VCaP (cell line): ENCODE results near the gene NME8.

ENCODE experiments used
- H3K27ac ChIP-seq: fragments of 450-650 bp; 2 replicates; pipeline ENCODE4 v1.5.1; 2017
- TF ChIP-seq, protein P1 (sequence below): fragments of 450-650 bp; conservative IDR thresholded peaks from 2 replicates; pipeline ENCODE4 v1.5.1; 2017; ENCODE audit warnings: mild to moderate bottlenecking, moderate library complexity

The NME8 gene

DNA sequence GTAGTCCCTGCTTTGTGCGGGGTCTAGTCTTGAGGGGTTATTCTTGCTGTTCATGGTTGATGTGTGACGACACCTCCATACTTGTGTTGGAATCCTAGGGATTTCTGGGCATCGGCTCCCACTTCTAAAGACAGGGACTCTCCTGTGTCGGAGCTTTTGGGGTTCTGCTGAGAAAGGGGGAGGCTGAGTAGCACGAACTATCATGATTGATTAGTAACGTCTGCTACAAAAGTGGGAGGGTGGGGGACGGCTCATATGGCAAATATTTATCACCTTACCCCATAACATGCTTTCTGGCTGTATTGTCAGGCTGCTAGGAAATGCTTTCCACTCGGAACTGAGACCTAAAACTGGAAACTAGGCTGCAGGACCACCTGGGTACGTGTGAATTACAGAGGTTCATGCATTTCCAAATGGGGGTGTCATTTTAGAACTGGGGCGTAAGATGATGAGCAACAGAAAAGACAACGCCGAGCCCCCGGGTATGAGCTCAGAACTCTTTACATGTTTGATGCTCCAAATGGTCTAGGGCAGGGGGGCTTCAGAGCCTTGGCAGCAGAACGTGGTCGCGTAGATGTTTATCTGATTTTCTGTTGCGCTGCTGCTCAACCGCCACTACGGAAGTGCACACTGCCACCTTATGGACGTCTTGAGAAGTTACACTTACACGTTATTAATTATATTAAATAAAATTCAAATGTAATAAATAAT lies 15.1 kb upstream of the NME8 start:
- TF ChIP-seq, protein P1, sequence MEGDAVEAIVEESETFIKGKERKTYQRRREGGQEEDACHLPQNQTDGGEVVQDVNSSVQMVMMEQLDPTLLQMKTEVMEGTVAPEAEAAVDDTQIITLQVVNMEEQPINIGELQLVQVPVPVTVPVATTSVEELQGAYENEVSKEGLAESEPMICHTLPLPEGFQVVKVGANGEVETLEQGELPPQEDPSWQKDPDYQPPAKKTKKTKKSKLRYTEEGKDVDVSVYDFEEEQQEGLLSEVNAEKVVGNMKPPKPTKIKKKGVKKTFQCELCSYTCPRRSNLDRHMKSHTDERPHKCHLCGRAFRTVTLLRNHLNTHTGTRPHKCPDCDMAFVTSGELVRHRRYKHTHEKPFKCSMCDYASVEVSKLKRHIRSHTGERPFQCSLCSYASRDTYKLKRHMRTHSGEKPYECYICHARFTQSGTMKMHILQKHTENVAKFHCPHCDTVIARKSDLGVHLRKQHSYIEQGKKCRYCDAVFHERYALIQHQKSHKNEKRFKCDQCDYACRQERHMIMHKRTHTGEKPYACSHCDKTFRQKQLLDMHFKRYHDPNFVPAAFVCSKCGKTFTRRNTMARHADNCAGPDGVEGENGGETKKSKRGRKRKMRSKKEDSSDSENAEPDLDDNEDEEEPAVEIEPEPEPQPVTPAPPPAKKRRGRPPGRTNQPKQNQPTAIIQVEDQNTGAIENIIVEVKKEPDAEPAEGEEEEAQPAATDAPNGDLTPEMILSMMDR = peak; percentile 88
- H3K27ac ChIP-seq = peak overlapping the region; percentile 21; the same call in 1 of the 2 replicates

DNA sequence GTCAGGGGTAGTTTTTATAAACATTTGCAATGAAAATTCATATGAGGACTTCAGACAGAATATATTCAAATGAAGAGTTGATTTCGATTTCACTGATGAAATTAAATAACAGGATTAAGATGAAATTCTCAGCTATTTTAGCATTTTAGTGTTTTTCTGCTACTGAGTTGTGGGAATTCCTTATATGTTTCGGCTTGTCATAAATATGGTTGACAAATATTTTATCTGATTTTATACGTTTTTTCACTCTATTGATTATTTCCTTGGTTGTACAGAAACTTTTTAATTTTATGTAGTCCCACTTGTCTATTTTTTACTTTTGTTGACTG lies 14.6 kb upstream of the NME8 start:
- TF ChIP-seq, protein P1 = peak; percentile 44
- no peak overlapping the region; the same call in 1 of the 2 replicates for H3K27ac ChIP-seq

DNA sequence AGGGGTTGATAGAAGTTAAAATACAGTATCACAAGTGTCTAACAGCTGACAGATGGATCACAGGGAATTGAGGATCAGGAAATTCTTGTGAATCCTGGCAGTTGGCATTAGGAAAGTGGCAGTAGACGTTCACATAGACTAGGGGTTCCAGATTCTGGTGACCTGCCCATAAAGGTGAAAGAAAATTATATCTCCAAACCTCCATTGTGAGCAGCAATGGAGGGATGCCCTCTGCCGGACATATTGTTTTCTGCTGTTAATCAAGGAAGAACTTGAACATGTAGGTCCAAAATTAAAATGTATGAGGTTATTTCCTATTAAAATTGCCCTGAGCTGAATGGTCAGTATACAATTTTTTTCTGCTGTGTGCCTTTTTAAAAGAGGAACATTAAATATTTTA lies 5.1 kb downstream of the NME8 start:
- H3K27ac ChIP-seq = no peak overlapping the region
- TF ChIP-seq, protein P1 = peak; percentile 88

DNA sequence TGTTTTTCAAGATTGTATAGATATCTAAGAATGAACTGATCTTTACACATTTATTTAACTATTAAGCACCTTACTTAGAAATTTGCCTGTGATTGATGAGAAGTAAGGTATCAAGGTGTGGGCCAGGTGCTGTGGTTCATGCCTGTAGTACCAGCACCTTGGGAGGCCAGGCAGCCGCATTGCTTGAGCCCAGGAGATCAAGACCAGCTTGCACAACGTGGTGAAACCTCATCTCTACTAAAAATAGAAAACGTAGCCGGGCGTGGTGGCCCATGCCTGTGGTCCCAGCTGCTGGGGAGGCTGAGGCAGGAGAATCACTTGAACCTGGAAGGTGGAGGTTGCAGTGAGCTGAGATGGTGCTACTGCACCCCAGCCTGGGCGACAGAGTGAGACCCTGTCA lies 33.7 kb downstream of the NME8 start:
- TF ChIP-seq, protein P1 = no peak
- H3K27ac ChIP-seq = no peak overlapping the region

DNA sequence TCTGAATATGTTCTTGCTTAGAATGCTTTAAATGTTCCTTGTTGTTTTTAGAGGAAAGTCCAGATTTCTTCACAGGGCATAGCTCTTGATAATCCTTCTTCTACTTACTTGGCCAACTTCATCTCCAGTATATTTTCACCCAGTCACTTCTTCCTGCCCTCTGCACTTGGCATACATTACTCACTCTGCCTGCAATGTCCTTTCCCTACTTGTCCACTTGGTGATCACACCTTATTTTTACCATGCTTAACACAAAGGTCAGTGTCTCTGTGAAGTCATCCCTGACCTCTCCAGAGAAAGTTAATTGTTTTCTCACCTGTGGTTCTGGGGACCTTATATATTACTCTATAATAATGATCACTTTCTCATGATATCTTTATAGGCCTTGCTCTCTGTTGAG lies 45.0 kb downstream of the NME8 start:
- TF ChIP-seq, protein P1 = no peak
- H3K27ac ChIP-seq = no peak overlapping the region

DNA sequence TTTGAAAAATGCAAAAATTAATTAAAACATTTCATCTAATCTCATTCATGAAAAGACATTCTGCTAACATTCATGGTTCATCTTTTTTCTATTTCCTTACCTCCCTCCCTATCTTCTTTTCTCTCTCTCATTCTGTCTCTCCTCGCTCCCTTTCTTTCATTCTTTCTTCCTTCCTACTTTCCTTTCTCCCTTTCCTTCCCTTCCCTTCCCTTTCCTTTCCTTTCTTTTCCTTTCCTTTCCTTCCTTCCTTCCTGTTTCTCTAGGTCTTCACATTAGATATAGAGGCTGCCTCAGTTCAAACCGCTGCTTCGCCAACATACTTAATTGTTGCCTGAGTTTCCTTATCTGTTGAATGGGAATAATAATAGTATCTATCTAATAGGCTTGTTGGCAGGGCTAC lies 46.3 kb downstream of the NME8 start:
- peak overlapping the region; percentile 11; the same call in 1 of the 2 replicates for H3K27ac ChIP-seq
- TF ChIP-seq, protein P1 = no peak

DNA sequence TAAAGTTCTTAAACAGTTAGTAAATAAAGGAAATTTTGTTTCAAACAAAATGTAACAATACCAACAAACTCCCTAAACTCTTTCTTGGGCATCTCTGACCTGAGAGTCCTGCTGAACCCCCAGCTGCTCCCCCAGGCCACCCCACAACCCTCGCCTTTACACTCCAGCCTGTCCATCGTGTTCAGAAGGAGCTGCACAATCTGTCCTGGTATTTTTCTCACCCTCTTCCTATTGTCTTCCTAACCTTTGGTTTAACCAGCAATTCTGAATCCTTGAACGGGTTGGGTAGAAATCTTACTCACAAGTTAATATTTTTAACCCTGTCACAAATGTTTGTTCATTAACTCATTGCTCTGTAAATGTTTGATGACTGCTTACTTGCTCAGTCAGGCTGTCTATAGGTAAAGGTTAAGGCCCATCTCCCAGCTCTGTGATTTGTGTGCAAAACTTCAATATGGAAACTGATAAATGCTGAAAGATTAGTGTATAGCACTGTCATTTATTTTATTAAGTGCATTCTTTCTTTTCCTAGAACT lies 51.4 kb downstream of the NME8 start:
- TF ChIP-seq, protein P1 = no peak
- no peak overlapping the region for H3K27ac ChIP-seq
